Liver (tissue), 3 donors: ENCODE measurements around the gene PON3.

ENCODE experiments used
- JUND ChIP-seq, 2 donors: IDR thresholded peaks; 2 replicates each; pipeline ENCODE4 v1.6.1; 2016; ENCODE audit warnings: antibody characterized with exemption in 2 of 2
- TF ChIP-seq, protein P1 (sequence below): fragments of 150-350 bp; IDR thresholded peaks from 2 replicates; pipeline ENCODE4 v1.5.1; 2017; ENCODE audit warnings: improper control_type of control experiment, low read depth, low read length; ENCODE audit not compliant: missing input control
- TF ChIP-seq, protein P2 (sequence below): IDR thresholded peaks from 2 replicates; pipeline ENCODE4 v1.6.1; 2016; ENCODE audit warnings: antibody characterized with exemption
- donor health status: healthy.
- donor health status: healthy.

DNA sequence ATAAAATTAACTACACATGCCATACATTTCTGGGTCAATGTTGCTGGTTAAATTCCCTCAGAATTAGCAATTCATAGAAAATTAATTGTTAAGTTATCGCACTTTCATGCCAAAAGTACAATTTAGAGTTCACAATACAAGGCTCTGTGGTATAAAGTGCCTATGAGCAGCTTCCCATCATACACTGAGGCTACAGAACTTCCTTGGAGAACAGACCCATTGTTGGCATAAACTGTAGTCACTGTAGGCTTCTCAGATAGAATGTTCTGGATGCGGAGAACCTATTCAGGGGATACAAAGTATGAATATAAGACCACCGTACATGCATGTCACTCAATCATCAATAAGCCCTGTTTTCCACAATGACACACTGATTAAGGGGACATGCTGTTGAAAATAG, 9.0 kb upstream of the PON3 start:
- no peak for TF ChIP-seq JUND (IDR thresholded peaks at IDR 0.05)
- TF ChIP-seq, protein P1, sequence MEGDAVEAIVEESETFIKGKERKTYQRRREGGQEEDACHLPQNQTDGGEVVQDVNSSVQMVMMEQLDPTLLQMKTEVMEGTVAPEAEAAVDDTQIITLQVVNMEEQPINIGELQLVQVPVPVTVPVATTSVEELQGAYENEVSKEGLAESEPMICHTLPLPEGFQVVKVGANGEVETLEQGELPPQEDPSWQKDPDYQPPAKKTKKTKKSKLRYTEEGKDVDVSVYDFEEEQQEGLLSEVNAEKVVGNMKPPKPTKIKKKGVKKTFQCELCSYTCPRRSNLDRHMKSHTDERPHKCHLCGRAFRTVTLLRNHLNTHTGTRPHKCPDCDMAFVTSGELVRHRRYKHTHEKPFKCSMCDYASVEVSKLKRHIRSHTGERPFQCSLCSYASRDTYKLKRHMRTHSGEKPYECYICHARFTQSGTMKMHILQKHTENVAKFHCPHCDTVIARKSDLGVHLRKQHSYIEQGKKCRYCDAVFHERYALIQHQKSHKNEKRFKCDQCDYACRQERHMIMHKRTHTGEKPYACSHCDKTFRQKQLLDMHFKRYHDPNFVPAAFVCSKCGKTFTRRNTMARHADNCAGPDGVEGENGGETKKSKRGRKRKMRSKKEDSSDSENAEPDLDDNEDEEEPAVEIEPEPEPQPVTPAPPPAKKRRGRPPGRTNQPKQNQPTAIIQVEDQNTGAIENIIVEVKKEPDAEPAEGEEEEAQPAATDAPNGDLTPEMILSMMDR, result no peak
- TF ChIP-seq, protein P2, sequence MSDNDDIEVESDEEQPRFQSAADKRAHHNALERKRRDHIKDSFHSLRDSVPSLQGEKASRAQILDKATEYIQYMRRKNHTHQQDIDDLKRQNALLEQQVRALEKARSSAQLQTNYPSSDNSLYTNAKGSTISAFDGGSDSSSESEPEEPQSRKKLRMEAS, result no peak
